GM12864 (cell line): ENCODE measurements around the gene CAMSAP2.

Experiments used
- DNase-seq: peaks from one replicate; pipeline ENCODE4 v3.0.0-alpha.2; 2011; ENCODE audit warnings: low read depth
- H3K4me3 ChIP-seq: 2 replicates; pipeline ENCODE4 v1.5.1; 2011; ENCODE audit warnings: mild to moderate bottlenecking, low read depth, low read length, control low read depth
- TF ChIP-seq, protein P1 (sequence below): IDR thresholded peaks from 2 replicates; pipeline ENCODE4 v1.5.1; 2011; ENCODE audit warnings: low read depth, mild to moderate bottlenecking, moderate library complexity, low read length, control low read depth, inconsistent platforms; ENCODE audit errors: missing control alignments

The CAMSAP2 gene

GRCh38 chr1:200895443-200895789 lies 156.7 kb downstream of the CAMSAP2 start:
- H3K4me3 ChIP-seq: no peak overlapping the region
- no peak for DNase-seq
- TF ChIP-seq, protein P1, sequence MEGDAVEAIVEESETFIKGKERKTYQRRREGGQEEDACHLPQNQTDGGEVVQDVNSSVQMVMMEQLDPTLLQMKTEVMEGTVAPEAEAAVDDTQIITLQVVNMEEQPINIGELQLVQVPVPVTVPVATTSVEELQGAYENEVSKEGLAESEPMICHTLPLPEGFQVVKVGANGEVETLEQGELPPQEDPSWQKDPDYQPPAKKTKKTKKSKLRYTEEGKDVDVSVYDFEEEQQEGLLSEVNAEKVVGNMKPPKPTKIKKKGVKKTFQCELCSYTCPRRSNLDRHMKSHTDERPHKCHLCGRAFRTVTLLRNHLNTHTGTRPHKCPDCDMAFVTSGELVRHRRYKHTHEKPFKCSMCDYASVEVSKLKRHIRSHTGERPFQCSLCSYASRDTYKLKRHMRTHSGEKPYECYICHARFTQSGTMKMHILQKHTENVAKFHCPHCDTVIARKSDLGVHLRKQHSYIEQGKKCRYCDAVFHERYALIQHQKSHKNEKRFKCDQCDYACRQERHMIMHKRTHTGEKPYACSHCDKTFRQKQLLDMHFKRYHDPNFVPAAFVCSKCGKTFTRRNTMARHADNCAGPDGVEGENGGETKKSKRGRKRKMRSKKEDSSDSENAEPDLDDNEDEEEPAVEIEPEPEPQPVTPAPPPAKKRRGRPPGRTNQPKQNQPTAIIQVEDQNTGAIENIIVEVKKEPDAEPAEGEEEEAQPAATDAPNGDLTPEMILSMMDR: no peak

DNA sequence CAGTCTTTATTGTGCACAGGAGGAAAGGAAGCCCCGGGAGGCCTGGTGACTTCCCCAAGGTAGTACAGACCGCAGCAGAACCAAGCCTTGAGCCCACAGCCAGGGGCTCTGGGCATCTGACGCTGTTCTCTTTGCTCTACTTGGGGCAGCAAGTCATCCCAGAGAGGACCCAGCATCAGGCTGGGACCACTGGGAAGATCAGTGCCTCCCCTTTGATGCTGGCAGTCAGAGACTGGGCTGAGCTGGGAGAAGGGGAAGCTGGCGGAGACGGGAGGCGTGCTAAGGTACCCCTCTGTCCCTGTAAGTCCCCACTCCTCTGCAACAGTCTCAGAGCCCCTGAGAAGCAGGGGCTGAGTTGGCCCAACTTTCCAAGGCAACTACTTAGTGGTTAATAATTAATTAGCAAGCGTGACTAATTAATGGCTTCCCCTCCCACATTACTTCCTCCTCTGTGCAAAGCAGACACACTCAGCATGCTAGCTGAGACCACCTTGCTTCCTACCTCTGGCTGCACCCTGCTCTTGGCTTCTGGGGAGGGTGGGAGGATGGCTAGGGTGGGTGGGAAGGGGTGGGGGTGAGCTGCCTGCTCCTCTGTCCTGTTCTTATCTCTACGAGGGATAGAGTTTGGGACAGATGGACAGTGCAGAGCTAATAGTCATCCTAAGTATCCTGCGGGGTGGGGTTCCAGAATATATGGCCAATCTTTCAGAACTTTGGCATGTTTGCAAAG lies 157.3 kb downstream of the CAMSAP2 start:
- TF ChIP-seq, protein P1: no peak
- no peak overlapping the region for H3K4me3 ChIP-seq
- no peak for DNase-seq

DNA sequence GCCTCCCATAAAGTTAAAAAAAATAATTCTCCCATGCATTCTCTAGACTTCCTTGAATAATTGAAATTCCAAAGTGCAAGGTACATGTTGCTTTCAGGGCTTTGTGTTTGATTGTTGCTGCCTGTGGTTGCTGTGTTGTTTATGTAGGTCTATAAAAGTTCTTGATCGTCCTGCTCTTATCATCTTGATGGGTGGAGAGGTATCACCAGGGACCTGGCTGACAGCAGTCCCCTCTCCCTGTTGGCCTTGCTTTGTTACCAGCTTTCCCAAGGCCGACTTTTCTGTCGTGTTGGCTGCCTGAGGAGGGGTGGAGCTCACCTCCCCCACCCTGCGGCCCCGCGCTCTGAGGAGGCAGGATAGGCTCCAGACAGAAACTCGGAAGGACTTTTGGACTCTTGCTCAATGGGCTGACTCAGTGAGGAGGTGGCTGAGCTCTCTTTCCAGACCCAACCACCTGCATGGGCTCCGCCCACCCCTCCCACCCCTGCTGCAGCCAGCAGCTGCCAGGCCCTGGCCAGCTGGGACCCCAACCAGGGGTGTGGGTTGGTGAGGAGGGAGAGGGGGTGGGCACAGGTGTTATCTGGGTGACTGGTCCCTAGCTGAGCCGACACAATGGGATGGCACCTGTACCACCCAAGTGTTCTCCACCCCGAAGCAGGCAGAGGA lies 158.0 kb downstream of the CAMSAP2 start:
- DNase-seq: no peak
- TF ChIP-seq, protein P1: no peak
- H3K4me3 ChIP-seq: no peak overlapping the region

DNA sequence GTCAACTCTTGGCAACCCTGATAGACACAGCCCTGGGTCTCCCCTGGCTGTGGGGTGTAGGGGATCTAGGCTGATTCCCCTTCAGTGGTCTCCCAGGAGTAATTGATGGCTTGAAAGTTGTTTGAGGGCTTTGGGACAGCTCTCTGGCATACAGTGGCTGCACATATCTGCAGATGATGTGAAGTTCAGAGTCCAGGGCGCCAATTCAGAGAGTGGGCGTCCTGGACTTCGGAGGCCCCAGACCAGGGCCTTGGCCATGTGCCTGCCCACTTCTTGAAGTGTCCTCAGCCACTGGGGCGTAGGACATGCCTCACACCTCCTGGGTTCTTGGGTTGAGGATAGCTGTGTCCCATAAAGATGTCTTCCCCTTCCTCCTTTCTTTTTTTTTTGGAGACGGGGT lies 158.6 kb downstream of the CAMSAP2 start:
- TF ChIP-seq, protein P1: no peak
- H3K4me3 ChIP-seq: no peak overlapping the region
- DNase-seq: no peak

GRCh38 chr1:200899015-200899386 lies 160.3 kb downstream of the CAMSAP2 start:
- H3K4me3 ChIP-seq: no peak overlapping the region
- DNase-seq: no peak
- TF ChIP-seq, protein P1: no peak

GRCh38 chr1:200899451-200899915 lies 160.8 kb downstream of the CAMSAP2 start:
- TF ChIP-seq, protein P1: no peak
- no peak overlapping the region for H3K4me3 ChIP-seq
- DNase-seq: no peak
